H1 (cell line): Measurements from ENCODE around the gene GRM8. TPM values are rescaled to one million over a fixed set of nuclear protein-coding genes. Genes with fewer than 3 reads are reported as not detected.

Experiments
- CTCF ChIA-PET: fragments of 300-600 bp; sonication (Branson Sonifier 250); formaldehyde crosslinking; loops from one replicate; lab custom pipeline; 2021; ENCODE audit not compliant: partially characterized antibody; lab: Charles Lee
- POLR2A ChIA-PET: fragments of 300-600 bp; sonication (Branson Sonifier 250); formaldehyde crosslinking; loops from one replicate; lab custom pipeline; 2021; ENCODE audit warnings: inconsistent platforms; ENCODE audit not compliant: partially characterized antibody; lab: Charles Lee
- DNase-seq, 2 experiments: peaks; one replicate each; pipeline versions ENCODE4 v3.0.0 to v3.0.0-alpha.2; 2010 to 2022; ENCODE audit warnings: low spot score in 2 of 2, low read depth in 1 of 2, mixed read lengths in 1 of 2
- FAIRE-seq: peaks from 2 replicates; lab custom pipeline; 2011; peaks lifted over from hg19 to GRCh38; lab: Jason Lieb, UNC
- H2AFZ ChIP-seq: 2 replicates; pipeline ENCODE4 v1.8.1; 2012; ENCODE audit warnings: low read length, inconsistent platforms
- H2AK5ac ChIP-seq: 2 replicates; pipeline ENCODE4 v1.6.1; 2013; ENCODE audit warnings: low read depth, low read length
- H2BK120ac ChIP-seq: replicated peaks from 2 replicates; pipeline ENCODE3; 2013; ENCODE audit warnings: low read depth, low read length, inconsistent platforms
- H2BK12ac ChIP-seq: 2 replicates; pipeline ENCODE4 v1.6.1; 2013; ENCODE audit warnings: low read depth, low read length
- H2BK15ac ChIP-seq: 2 replicates; pipeline ENCODE4 v1.6.1; 2013; ENCODE audit warnings: low read length
- H2BK20ac ChIP-seq: 2 replicates; pipeline ENCODE4 v1.6.1; 2013; ENCODE audit warnings: low read length
- H2BK5ac ChIP-seq: 2 replicates; pipeline ENCODE4 v1.6.1; 2013; ENCODE audit warnings: low read depth, low read length
- H3K14ac ChIP-seq: 2 replicates; pipeline ENCODE4 v1.6.1; 2013; ENCODE audit warnings: inconsistent platforms; ENCODE audit not compliant: insufficient read length
- H3K18ac ChIP-seq: 2 replicates; pipeline ENCODE4 v1.6.1; 2013; ENCODE audit warnings: low read length; ENCODE audit errors: extremely low read depth
- H3K23ac ChIP-seq: 2 replicates; pipeline ENCODE4 v1.6.1; 2013; ENCODE audit warnings: inconsistent platforms; ENCODE audit not compliant: insufficient read length
- H3K23me2 ChIP-seq: 2 replicates; pipeline ENCODE4 v1.6.1; 2013; ENCODE audit warnings: low read depth, low read length
- H3K27ac ChIP-seq: 2 replicates; pipeline ENCODE4 v1.6.1; 2011; ENCODE audit warnings: low read depth, low read length, inconsistent platforms
- H3K27me3 ChIP-seq, 4 experiments: replicated peaks in 1 of 4; 1 replicate in 1 of 4; 2 replicates in 3 of 4; pipeline versions ENCODE4 v1.6.1 to v1.8.1; 2011 to 2013; ENCODE audit warnings: low read length in 3 of 4, mild to moderate bottlenecking in 3 of 4, inconsistent platforms in 2 of 4, mixed read lengths in 2 of 4, moderate library complexity in 1 of 4; ENCODE audit not compliant: control insufficient read depth in 3 of 4, insufficient read depth in 3 of 4; ENCODE audit errors: extremely low read depth in 1 of 4
- H3K36me3 ChIP-seq, 4 experiments: 2 replicates each; pipeline versions ENCODE4 v1.6.1 to v1.8.1; 2011 to 2013; ENCODE audit warnings: mild to moderate bottlenecking in 4 of 4, low read length in 3 of 4, moderate library complexity in 2 of 4, control low read depth in 1 of 4, inconsistent platforms in 1 of 4; ENCODE audit not compliant: insufficient read depth in 4 of 4, control insufficient read depth in 2 of 4
- H3K4ac ChIP-seq: replicated peaks from 2 replicates; pipeline ENCODE3; 2013; ENCODE audit warnings: low read length, low read depth, mixed read lengths, inconsistent platforms; ENCODE audit not compliant: insufficient read length
- H3K4me1 ChIP-seq, 4 experiments: replicated peaks in 1 of 4; 1 replicate in 1 of 4; 2 replicates in 3 of 4; pipeline versions ENCODE4 v1.6.1 to v1.8.1; 2011 to 2013; ENCODE audit warnings: low read length in 3 of 4, inconsistent platforms in 2 of 4, mixed read lengths in 1 of 4; ENCODE audit not compliant: insufficient read depth in 4 of 4, control insufficient read depth in 3 of 4
- H3K4me2 ChIP-seq, 2 experiments: 2 replicates each; pipeline versions ENCODE4 v1.6.1 to v1.8.1; 2011 to 2013; ENCODE audit warnings: low read depth in 2 of 2, low read length in 2 of 2, control low read depth in 1 of 2, inconsistent platforms in 1 of 2, mild to moderate bottlenecking in 1 of 2; ENCODE audit not compliant: insufficient read depth in 1 of 2
- H3K4me3 ChIP-seq, 4 experiments: fragments of 200-600, 300-600 bp in 1 of 4; sonication (generic), shearing (Covaris generic), sonication (Bioruptor Twin) in 1 of 4; 2 replicates each; pipeline versions ENCODE4 v1.5.1 to v1.8.1; 2011 to 2016; ENCODE audit warnings: low read length in 4 of 4, low read depth in 3 of 4, control low read depth in 2 of 4, inconsistent platforms in 2 of 4, mild to moderate bottlenecking in 2 of 4, mixed read lengths in 1 of 4, moderate library complexity in 1 of 4; ENCODE audit not compliant: insufficient read depth in 2 of 4; ENCODE audit errors: extremely low read depth in 1 of 4
- H3K56ac ChIP-seq: replicated peaks from 2 replicates; pipeline ENCODE3; 2013; ENCODE audit warnings: low read depth, mild to moderate bottlenecking, mixed read lengths, low read length, inconsistent platforms; ENCODE audit not compliant: insufficient read length
- H3K79me1 ChIP-seq: 2 replicates; pipeline ENCODE4 v1.6.1; 2013; ENCODE audit warnings: low read depth, low read length, control low read depth
- H3K79me2 ChIP-seq, 2 experiments: 2 replicates each; pipeline versions ENCODE4 v1.6.1 to v1.8.1; 2012 to 2013; ENCODE audit warnings: low read length in 2 of 2, mild to moderate bottlenecking in 2 of 2, inconsistent platforms in 1 of 2; ENCODE audit not compliant: insufficient read depth in 2 of 2, control insufficient read depth in 1 of 2
- H3K9ac ChIP-seq, 4 experiments: replicated peaks in 1 of 4; 1 replicate in 1 of 4; 2 replicates in 3 of 4; pipeline versions ENCODE4 v1.6.1 to v1.8.1; 2011 to 2013; ENCODE audit warnings: low read depth in 3 of 4, low read length in 3 of 4, control low read depth in 2 of 4, mild to moderate bottlenecking in 2 of 4, moderate library complexity in 2 of 4, inconsistent platforms in 1 of 4; ENCODE audit errors: extremely low read depth in 1 of 4
- H3K9me3 ChIP-seq, 2 experiments: 2 replicates each; pipeline versions ENCODE4 v1.6.1 to v1.8.1; 2012 to 2013; ENCODE audit warnings: mild to moderate bottlenecking in 2 of 2, moderate library complexity in 2 of 2, control low read depth in 1 of 2, inconsistent platforms in 1 of 2, low read depth in 1 of 2, low read length in 1 of 2, mixed read lengths in 1 of 2; ENCODE audit not compliant: insufficient read depth in 2 of 2
- H4K20me1 ChIP-seq, 2 experiments: replicated peaks in 1 of 2; 2 replicates each; pipeline versions ENCODE3 to v1.8.1; 2011 to 2013; ENCODE audit warnings: inconsistent platforms in 2 of 2, low read length in 2 of 2, mild to moderate bottlenecking in 1 of 2; ENCODE audit not compliant: insufficient read depth in 2 of 2, control insufficient read depth in 1 of 2
- H4K5ac ChIP-seq: 2 replicates; pipeline ENCODE4 v1.6.1; 2013; ENCODE audit warnings: low read length, low read depth, mixed read lengths, inconsistent platforms; ENCODE audit not compliant: insufficient read length
- H4K8ac ChIP-seq: 2 replicates; pipeline ENCODE4 v1.8.0; 2013; ENCODE audit warnings: mild to moderate bottlenecking, moderate library complexity, low read length, inconsistent platforms; ENCODE audit not compliant: insufficient read depth; ENCODE audit errors: extremely low read depth
- H4K91ac ChIP-seq: replicated peaks from 2 replicates; pipeline ENCODE3; 2013; ENCODE audit warnings: low read length, mixed read lengths, inconsistent platforms; ENCODE audit not compliant: insufficient read length
- BCL11A ChIP-seq, 2 experiments: IDR thresholded peaks; one replicate each; pipeline ENCODE4 v1.6.1; 2011; ENCODE audit warnings: low read depth in 2 of 2, low read length in 2 of 2, mild to moderate bottlenecking in 2 of 2
- CBX5 ChIP-seq: fragments of 300-800, 300-1000 bp; sonication (generic); IDR thresholded peaks from 2 replicates; pipeline ENCODE4 v1.7.1; 2016; ENCODE audit warnings: antibody characterized with exemption, low read length, low read depth
- WGBS, 2 experiments: shearing (Covaris generic) in 1 of 2; methylation state at CpG; one replicate each; pipeline versions ENCODE4 v1.1.6 to v1.1.7; 2013 to 2015; ENCODE audit warnings: low lambda C conversion rate in 2 of 2, mixed read lengths in 2 of 2, inconsistent platforms in 1 of 2, low coverage in 1 of 2, missing lambda C conversion rate in 1 of 2; ENCODE audit not compliant: insufficient replicate concordance in 2 of 2, insufficient coverage in 1 of 2, insufficient read length in 1 of 2; ENCODE audit errors: extremely low coverage in 1 of 2, missing lambda C conversion rate in 1 of 2; 5-methylcytosine and 5-hydroxymethylcytosine counted together
- polyA plus RNA-seq, 7 experiments: library from polyadenylated mRNA; depleted of rRNA in 3 of 7; stranded (reverse) in 5 of 7; unstranded in 2 of 7; fragments of >200 nt in 5 of 7; fragments of 200-250 nt in 2 of 7; gene quantifications; 1 replicate in 5 of 7; 2 replicates in 1 of 7; 4 replicates in 1 of 7; pipeline versions ENCODE4 v1.2.1 to v1.2.3, GENCODE V29; 2011 to 2013; ENCODE audit warnings: missing spikeins in 2 of 7, mixed read lengths in 2 of 7
- total RNA-seq: library from RNA; stranded (reverse); fragmentation: NEBNext Ultra II Directional; extraction: Animal tissue kit (Norgen Biotek cat#: 25700); gene quantifications from 2 replicates; pipeline ENCODE4 v1.2.1, GENCODE V29; 2021

The GRM8 gene
- total and polyA plus RNA-seq, 2 of the 8 experiments (the other 6 are each of a cell fraction or from before 2014, with no cell fraction given): 2.6 to 2.8 TPM

DNA sequence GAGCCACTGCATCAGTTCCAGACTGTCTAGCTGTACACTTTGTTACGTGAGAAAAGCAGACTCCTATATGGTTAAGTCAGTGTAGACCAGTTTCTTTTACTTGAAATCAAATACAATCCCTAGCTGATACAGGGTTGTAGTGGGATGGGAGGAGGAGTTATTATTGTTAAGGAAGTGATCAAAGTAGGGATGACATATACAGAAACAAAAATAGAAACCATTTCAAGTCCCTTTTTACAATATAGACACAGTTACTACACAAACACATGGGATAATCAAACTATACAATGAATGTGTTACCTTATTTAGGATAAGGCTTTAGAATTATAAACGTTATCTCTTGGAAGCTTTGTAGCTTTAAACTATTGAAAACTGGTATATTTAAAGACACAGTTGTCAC lies 233.9 kb downstream of the GRM8 start:
- CTCF ChIA-PET: no interaction called here
- no peak for FAIRE-seq
- no peak overlapping the region for H3K56ac ChIP-seq
- H3K79me2 ChIP-seq: no peaks in the 10 kb centered on the region
- no peak overlapping the region for H3K4ac ChIP-seq
- no peak overlapping the region for H2BK12ac ChIP-seq
- no peak overlapping the region for H2BK120ac ChIP-seq
- H3K27me3 ChIP-seq: no peaks in the 10 kb centered on the region
- DNase-seq: no peak
- no peak overlapping the region for H3K4me2 ChIP-seq
- POLR2A ChIA-PET: no interaction called here
- no peaks in the 10 kb centered on the region for H3K79me1 ChIP-seq
- TF ChIP-seq CBX5 (no peak), BCL11A (IDR thresholded peaks at IDR 0.05; ENCODE audit: low read depth in 2 of 2, low read length in 2 of 2) (no peak)
- no peak overlapping the region for H3K18ac ChIP-seq
- no peaks in the 10 kb centered on the region for H3K23me2 ChIP-seq
- H2AK5ac ChIP-seq: no peak overlapping the region
- no peak overlapping the region for H2BK5ac ChIP-seq
- H3K9me3 ChIP-seq: no peaks in the 10 kb centered on the region
- no peak overlapping the region for H4K5ac ChIP-seq
- no peak overlapping the region for H2BK15ac ChIP-seq
- no peak overlapping the region for H3K14ac ChIP-seq
- H3K4me1 ChIP-seq: no peaks in the 10 kb centered on the region
- no peak overlapping the region for H3K23ac ChIP-seq
- 85% methylated on average over 2 of the region's 2 CpGs; no CpG with 5 or more reads in 1 of the 2 experiments for WGBS, 2 experiments
- no peak overlapping the region for H4K91ac ChIP-seq
- H4K20me1 ChIP-seq: no peaks in the 10 kb centered on the region
- no peak overlapping the region for H3K4me3 ChIP-seq
- H3K27ac ChIP-seq: no peak overlapping the region
- no peak overlapping the region for H3K9ac ChIP-seq
- H2BK20ac ChIP-seq: no peak overlapping the region
- no peak overlapping the region for H2AFZ ChIP-seq
- no peaks in the 10 kb centered on the region for H3K36me3 ChIP-seq
- no peak overlapping the region for H4K8ac ChIP-seq
